GM21825 (cell line): Measurements from ENCODE around the gene FAM24B.
"Not testable (repeated sequence)": the region's sequence is repeated elsewhere in the genome, so short reads cannot be mapped to it uniquely, and the experiment has no call there.

Source experiments
- ATAC-seq: cut with Tn5 transposase; IDR thresholded peaks from one replicate; pipeline ENCODE4 v1.9.1; 2021; ENCODE audit warnings: mild to moderate bottlenecking, moderate library complexity; ENCODE audit not compliant: unreplicated experiment

Gene FAM24B, protein sequence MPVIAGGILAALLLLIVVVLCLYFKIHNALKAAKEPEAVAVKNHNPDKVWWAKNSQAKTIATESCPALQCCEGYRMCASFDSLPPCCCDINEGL

DNA sequence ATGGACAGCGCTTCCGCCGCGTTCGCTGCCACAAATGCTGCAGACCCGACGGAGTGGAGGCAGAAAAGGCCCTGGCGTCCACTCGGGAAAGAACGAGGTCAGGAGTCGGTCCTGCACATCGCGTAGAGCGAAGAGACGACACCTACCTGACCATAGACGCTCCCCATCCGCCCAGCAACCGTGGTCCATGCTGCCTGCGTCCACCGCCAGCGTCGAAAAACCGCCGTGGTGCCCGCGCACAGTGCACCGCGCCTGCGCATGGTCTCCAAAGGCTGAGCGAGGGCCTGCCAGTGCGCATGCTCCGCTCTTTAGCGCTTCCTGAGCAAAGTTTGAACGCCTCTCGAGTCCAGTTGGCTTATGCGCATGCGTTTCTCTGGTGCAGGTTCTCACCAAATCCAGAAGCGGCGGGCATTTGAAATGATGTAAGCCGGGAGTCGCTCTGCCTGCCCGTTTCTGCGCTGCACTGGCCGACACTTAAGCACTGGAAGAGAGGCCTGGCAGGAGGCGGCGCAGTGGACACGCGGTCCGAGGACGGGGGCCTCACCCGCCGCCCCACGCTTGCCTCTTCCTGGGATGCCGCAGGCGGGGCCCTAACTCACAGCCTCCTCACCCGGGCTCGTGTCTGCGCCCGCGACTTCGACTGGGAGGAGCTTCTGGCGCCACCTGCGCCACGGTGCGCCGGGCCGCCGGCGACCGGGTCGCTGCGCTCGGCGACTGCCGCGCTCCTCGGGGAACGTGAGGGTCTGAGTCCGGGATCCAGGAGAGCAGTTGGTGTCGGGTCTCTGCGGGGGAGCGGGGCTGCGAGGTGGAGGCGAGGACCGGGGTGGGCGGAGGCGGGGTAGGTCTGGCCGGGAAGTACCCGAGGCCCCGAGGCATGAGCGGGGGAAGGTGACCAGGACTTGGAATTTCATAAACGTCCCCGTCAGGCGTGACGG, at the start of gene FAM24B:
Gene FAM24B, minus strand, starts transcription at position 243 of the 935 bp plus-strand sequence. CDS start 29,066 bp downstream, outside the sequence.
- peak; percentile 69 for ATAC-seq

DNA sequence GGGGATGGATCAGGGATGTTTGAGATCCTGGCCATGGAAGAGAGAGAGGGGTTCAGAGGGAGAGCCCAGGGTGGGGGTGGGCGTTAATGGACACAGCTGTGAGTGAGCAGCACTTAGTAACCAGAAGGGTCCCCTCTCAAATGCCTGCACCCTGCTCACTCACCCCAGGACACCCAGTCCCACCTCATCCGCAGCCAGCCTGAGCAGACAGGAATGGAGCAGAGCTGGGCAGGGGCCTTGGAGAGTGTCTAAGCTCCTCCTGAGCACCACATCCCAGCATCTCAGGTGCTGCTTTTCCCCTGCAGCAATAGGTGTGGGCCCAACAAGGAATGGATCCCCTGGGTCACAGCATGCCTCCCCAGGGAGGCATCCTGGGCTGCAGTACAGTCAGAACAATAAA, 36.3 kb upstream of the FAM24B start:
- ATAC-seq: no peak

DNA sequence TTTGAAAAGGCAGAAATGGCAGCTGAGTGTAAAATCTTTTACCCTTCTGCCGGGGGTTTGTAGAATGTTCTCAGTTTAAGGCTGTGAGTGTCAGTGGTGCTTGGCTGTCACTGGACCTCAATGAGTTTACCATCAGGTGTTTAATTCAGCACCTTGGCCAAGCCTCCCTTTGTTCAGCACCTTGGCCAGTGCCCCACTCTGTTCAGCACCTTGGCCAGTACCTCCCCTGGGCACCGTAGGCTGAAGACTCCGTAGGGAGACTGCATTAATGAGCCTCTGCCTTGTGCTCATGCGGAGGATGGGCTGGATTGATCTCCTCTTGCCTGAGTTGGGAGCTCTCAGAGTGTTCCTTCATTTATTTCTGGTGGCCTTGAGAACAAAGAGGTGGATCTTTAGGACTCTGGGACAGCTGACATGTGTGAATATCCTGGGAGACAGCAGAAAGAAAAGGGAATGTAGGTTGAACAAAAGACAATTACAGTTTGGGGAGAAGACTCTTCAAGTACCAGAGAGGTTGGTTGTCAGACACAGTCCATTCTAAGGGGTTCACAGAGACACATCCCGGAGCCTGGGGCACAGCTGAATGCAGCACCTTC, 32.6 kb upstream of the FAM24B start:
- no peak for ATAC-seq

DNA sequence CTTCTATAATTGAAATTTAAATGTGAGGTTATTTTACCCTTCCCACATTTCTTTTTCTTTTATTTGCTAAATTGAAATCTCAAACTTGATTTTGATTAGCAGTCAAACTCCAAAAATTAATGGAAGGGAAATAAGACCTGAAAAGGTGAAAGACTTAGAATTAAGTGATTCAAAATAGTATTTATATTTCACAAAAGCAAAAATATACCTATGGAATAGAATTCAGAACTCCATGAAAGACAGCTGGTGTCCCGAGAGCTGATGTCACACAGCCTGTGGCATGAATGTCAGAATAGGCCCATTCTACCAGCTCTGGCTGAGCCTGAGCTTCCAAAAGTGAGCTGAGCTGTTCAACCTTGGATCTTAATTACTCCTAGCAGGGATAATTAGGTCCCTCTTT, 30.9 kb upstream of the FAM24B start, which contains the start of gene FAM24A:
Gene FAM24A, plus strand, starts transcription at position 301 of the 400 bp plus-strand sequence. CDS start 1,025 bp downstream, outside the sequence.
- no peak for ATAC-seq

DNA sequence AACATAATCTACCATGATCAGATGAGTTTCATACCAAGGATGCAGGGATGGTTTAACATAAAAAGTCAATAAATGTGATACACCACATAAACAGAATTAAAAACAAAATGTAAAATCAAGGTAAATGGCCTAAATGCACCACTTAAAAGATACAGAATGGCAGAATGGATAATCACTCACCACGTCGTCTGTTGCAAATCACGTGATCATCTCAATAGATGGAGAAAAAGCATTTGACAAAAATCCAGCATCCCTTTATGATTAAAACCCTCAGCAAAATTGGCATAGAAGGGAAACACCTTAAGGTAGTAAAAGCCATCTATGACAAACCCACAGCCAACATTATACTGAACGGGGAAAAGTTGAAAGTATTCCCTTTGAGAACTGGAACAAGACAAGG, 24.5 kb upstream of the FAM24B start:
- not testable (repeated sequence) for ATAC-seq

DNA sequence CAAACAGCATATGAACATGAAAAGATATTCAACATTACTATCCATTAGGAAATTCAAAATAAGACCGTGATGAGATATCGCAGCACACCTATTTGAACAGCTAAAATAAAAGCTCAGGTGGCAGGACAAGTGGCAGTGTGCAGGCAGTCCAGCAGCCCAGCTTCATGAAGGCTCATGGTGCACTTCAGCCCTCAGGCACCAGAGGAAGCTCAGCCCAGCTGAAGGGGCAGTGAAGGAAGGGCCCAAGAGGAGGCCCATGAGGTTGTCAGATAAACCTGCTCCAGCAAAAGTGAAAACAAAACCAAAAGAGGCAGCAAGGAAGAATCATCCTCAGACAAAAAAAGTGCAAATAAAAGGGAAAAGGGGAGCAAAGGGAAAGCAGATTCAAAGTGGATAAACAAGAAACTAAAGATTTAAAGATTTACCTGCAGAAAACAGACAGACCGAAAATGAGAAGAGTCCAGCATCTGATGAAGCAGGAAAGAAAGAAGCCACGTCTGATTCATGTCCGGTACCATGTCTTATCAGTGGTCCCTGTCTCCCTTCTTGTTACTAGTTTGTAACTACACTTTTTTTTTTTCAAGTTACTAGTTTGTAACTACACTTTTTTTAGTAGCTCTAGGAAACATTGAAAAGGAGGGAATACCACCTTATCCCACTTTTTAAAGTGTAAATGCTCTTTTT, 15.0 kb upstream of the FAM24B start:
- ATAC-seq: no peak

DNA sequence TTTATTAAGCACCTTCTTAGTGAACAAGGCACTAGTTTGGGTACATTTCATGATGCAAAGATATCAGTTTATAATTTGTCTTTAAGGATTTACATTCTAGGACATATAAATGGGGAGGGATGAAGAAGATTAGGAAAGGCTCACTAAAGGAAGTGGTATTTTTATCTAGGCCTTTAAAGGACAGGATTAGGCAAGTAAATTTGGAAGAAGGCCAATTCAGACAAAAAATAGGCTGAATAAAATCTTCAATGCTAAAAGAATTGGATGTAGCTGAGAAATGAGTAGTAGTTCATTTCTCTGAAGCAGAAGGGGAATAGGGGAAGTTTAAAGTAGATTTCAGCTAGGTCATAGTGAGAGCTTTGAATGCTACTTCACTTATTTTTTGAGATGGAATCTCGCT, 4.8 kb upstream of the FAM24B start:
- no peak for ATAC-seq

DNA sequence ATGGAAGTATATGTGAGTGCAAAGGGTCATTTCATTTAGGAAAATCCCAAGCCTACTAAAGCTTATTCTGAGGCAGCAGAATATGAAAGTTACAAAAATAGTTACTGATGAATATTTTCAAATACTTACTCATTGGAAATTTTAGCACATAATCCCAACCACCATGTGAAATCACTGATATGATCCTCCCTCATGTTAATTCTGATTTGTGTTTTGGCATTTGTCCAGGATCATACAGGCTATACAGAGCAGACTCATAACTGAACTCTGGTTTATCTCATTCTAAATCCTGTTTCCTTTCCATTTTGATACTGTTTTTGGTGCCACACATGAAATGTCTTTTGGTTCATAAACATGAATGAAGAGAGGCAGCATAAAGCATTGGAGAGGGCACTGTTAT, 3.4 kb upstream of the FAM24B start:
- no peak for ATAC-seq

DNA sequence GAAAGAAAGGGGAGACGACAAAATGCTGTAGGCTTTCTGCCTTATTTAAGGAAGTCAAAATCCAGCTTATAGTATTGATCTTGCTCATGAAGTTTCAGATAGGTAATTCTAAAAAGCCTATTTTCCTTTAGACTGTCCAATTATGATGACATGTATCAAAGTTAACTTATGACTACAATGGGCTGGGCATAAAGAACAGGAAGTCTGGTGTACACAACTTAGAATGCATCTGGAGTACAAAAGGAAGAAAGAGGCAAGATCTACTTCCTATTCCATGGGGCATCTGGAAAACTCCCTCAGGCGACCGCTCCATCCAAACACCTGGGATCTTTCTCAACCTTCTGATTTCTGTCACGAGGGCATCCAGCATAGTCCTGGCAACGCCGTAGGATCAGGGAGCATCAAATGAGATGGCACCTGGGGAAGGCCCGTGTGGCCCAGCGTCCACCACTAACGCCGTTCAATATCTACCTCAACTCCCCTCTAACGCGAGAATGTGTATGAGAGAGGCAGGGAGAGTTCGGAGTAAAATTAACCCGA, 512 bp downstream of the FAM24B start:
- ATAC-seq: peak; percentile 18

DNA sequence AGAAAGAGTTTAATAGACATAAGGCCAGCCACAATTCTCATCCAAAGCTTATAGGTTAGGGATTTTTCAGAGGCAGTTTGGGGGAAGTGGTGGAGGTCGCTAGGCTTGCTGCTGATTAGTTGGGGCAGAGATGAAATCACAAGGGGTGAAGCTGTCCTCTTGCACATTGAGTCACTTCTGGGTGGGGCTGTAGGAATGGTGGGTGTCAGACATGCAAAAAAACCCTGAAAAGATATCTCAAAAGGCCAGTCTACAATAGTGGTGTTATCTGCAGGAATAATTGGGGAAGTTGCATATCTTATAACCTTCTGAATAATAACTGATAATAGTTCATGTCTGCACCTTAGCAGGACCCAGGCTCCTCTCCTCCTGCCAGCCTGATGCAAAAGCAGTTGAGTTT, 2.1 kb downstream of the FAM24B start:
- ATAC-seq: no peak

DNA sequence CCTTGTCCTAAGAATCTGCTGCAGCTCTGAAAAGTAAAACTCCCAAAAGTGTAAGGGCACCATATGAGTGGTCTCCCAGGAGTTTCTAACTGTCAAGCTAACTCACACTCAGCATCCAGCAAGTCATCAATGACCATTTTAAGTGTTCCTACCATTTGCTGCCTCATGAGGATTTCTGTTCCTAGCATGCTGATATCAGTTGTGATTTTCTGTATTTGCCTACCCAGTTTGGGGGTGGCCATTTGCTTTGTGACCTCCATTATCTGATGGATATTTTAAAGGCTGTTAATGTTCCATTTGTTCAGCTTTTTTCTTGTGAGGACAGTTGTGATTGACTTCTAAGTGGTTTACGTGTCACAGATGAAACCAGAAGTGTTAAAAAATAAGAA, 2.9 kb downstream of the FAM24B start:
- ATAC-seq: no peak

DNA sequence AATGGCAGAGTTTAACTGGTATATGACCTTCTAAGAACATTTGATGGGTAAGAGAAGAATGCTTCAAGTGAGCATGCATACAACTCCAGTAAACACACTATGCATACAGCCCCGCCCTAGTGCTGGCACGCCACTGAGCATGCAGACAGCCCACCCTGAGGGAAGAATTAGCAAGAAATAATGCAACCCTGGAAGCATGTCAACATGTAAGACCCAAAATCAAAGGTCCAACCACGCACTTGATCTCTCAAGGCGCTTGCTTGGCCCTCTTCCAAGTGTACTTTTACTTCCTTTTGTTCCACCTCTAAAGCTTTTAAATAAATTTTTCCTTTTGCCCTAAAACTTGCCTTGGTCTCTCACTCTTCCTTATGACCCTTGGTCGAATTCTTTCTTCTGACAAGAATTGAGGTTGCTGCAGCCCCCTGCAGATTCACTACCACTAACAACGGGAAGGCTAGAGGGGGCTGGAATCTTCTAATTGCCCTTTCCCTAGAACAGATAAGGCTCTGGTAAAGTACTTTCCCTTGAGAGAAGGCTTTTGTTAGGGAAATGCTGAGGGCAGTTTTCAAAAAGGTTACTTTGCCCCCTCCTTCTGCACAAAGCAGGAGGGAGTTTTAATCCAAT, 3.4 kb downstream of the FAM24B start:
- ATAC-seq: no peak

DNA sequence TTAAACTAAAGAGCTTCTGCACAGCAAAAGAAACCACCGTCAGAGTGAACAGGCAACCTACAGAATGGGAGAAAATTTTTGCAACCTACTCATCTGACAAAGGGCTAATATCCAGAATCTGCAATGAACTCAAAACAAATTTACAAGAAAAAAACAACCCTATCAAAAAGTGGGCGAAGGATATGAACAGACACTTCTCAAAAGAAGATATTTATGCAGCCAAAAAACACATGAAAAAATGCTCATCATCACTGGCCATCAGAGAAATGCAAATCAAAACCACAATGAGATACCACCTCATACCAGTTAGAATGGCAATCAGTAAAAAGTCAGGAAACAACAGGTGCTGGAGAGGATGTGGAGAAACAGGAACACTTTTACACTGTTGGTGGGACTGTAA, 7.4 kb downstream of the FAM24B start:
- ATAC-seq: not testable (repeated sequence)

DNA sequence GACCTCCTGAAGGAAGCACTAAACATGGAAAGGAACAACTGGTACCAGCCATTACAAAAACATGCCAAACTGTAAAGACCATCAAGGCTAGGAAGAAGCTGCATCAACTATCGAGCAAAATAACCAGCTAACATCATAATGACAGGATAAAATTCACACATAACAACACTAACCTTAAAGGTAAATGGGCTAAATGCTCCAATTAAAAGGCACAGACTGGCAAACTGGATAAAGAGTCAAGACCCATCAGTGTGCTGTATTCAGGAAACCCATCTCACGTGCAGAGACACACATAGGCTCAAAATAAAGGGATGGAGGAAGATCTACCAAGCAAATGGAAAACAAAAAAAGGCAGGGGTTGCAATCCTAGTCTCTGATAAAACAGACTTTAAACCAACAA, 10.6 kb downstream of the FAM24B start:
- not testable (repeated sequence) for ATAC-seq

DNA sequence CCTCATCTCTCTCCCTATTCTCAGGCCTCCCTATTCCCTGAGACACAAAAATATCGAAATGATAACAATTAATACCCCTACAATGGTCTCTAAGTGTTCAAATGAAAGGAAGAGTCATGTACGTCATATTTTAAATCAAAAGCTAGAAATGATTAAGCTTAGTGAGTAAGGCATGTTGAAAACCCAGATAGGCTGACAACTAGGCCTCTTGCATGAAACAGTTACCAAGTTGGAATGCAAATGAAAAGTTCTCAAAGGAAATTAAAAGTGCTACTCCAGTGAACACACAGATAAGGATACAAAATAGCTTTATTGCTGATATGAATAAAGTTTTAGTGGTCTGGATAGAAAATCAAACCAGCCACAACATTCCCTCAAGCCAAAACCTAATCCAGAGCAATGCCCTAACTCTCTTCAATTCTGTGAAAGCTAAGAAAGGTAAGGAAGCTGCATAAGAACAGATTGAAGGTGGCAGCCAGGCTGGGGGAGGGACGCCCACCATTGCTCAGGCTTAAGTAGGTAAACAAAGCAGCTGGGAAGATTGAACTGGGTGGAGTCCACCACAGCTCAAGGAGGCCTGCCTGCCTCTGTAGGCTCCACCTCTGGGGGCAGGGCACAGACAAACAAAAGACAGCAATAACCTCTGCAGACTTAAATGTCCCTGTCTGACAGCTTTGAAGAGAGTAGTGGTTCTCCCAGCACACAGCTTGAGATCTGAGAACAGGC, 12.5 kb downstream of the FAM24B start:
- ATAC-seq: not testable (repeated sequence)

DNA sequence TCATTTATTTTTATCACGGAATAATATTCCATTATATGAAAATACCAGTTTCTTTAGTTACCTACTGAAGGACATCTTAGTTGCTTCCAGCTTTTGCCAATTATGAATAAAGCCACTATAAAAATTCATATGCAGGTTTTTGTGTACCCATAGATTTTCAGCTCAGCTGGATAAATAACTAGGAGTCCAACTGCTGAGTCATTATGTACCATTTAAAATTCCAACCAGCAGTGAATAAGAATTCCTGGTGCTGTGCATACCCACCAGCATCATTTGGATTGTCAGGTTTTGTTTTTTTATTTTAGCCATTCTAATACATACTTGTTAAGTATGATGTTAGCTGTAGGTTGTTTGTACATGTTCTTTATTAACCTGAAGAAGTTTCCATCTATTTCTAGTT, 14.5 kb downstream of the FAM24B start:
- ATAC-seq: no peak

DNA sequence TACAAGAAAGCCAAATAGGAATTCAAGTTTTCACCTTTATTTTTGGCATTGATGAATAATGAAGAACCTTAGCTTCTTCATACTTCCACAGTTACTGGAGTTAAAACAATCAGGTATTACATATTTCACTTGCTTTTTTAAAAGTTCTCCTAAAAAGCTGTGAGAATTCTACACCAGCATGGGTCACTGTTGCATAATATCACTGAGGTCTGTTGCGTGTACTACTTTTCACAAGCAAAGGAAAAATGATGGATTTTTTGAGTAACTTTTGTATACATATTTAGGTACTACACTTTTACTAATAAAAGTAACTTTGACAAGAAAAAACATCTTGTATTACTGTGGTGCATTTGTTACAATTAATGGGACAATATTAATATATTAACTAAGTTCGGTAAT, 15.2 kb downstream of the FAM24B start:
- ATAC-seq: no peak

DNA sequence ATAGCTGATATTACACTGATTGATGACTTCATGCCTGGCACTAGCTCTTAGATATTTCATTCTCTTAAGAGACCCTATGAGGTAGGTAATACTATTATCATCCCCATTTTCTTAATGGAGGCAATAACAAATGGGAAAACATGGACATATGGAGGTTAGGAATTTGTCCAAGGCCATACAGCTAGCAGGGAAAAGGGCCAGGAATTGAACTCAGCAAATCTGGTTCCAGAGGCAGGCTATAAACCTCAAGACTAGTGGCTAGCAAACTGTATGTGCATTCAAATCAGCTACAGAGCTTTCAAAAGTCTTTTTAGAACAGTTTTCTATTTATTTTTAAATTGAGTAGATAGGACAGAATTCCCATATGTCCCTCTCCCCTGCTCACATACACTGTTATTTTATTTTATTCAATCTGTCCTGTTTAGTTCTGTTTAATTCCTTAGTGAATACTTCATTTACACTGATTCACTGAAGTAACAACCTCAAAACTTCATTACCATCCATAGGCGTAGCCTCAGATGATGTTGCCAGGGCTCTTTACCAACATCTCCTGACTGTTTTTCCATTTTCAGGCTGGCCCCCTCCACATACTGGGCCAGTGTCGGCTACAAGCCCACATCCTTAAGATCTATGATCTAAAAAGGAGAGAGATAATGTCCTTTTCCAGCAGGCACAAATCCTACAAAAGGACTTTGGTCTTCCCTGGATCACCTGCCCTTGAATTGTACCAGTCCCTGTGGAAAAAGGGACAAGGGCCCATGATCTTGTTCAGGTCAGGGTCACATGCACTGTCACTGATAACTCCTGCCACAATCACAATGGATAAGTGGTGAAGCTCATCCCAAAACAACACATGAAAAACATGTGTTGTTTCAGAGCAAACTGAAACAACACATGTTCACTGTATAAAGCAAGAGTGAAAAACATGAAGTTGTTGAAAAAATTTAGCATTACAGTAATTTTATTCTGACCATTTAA, 15.9 kb downstream of the FAM24B start:
- no peak for ATAC-seq

DNA sequence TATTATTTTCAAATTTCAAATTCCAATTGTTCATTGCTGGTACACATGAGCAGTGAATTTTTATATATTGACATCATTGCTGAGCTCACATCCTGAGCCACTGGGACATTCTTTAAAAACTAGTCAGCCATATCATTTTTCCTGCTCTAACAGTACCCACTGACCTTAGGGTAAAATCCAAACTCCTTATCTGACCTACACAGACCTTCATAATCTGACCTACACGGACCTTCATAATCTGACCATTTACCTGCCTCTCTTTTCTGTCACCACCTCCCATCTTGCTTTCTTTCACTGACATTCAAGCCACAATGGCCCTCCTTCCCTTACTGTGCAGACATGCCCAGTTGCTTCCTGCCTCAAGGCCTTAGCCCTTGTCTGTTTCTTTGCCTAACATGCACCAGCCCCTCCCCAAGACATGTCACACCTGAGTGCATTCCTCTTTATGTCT, 17.6 kb downstream of the FAM24B start:
- ATAC-seq: no peak
